Keratinocyte (primary cell): ENCODE data around the gene OR56B4.

Experiments used
- EZH2 ChIP-seq: IDR thresholded peaks from one replicate; pipeline ENCODE4 v1.6.1; 2012; ENCODE audit warnings: inconsistent platforms, mild to moderate bottlenecking, low read length, moderate library complexity
- TF ChIP-seq, protein P1 (sequence below), 3 experiments: IDR thresholded peaks in 1 of 3; conservative IDR thresholded peaks in 1 of 3; optimal IDR thresholded peaks in 1 of 3; 2 replicates in 2 of 3; 3 replicates in 1 of 3; pipeline versions ENCODE3 to v1.5.1; 2011; ENCODE audit warnings: low read length in 3 of 3, mild to moderate bottlenecking in 3 of 3, moderate library complexity in 2 of 3, control low read depth in 1 of 3, inconsistent platforms in 1 of 3; ENCODE audit not compliant: insufficient read depth in 2 of 3; ENCODE audit errors: extremely low read depth in 1 of 3

DNA sequence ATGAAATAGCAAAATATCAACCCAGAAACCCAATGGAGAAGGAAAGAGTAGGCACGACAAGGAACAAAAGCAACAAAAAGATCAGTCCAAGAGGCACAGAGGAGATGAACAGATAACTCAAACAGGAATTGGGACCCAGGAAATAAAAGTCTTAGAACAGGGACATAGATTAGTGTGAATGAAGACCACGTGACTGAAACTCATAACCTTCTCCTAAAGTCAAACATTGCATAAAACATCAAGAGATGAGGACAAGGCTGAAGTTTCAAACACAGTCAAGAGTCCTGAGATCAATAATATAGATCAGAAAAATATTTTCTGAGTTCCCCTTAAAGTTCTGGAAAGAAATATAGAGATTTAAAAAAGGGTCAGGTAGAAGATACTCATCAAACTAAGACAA is 24.4 kb upstream of the OR56B4 start:
- TF ChIP-seq, protein P1, sequence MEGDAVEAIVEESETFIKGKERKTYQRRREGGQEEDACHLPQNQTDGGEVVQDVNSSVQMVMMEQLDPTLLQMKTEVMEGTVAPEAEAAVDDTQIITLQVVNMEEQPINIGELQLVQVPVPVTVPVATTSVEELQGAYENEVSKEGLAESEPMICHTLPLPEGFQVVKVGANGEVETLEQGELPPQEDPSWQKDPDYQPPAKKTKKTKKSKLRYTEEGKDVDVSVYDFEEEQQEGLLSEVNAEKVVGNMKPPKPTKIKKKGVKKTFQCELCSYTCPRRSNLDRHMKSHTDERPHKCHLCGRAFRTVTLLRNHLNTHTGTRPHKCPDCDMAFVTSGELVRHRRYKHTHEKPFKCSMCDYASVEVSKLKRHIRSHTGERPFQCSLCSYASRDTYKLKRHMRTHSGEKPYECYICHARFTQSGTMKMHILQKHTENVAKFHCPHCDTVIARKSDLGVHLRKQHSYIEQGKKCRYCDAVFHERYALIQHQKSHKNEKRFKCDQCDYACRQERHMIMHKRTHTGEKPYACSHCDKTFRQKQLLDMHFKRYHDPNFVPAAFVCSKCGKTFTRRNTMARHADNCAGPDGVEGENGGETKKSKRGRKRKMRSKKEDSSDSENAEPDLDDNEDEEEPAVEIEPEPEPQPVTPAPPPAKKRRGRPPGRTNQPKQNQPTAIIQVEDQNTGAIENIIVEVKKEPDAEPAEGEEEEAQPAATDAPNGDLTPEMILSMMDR (optimal IDR thresholded peaks at IDR 0.05 in 1 of 3, IDR thresholded peaks at IDR 0.05 in 1 of 3, conservative IDR thresholded peaks at IDR 0.05 in 1 of 3; ENCODE audit: extremely low read depth in 1 of 3, insufficient read depth in 2 of 3, low read length in 3 of 3): no peak
- no peak for TF ChIP-seq EZH2
